Prostate gland (tissue), 2 donors: Measurements from ENCODE around the gene BAX. TPM values are rescaled to one million over a fixed set of nuclear protein-coding genes. Genes with fewer than 3 reads are reported as not detected.

ENCODE experiments used
- DNase-seq: peaks from one replicate; pipeline ENCODE4 v3.0.0-alpha.2; 2019; ENCODE audit warnings: low spot score
- H3K27ac ChIP-seq, 2 donors: fragments of 200-600 bp; sonication (generic); 2 replicates each; pipeline ENCODE4 v1.5.1; 2017 to 2019
- H3K27me3 ChIP-seq: fragments of 200-600 bp; sonication (generic); replicated peaks from 2 replicates; pipeline ENCODE4 v1.5.1; 2019; ENCODE audit not compliant: insufficient read depth
- H3K36me3 ChIP-seq, 2 donors: fragments of 200-600 bp; sonication (generic); 1 replicate in 1 of 2; 2 replicates in 1 of 2; pipeline versions ENCODE4 v1.5.1 to v1.8.1; 2017 to 2019
- H3K4me1 ChIP-seq: fragments of 200-600 bp; sonication (generic); replicated peaks from 2 replicates; pipeline ENCODE4 v1.5.1; 2019
- H3K4me3 ChIP-seq, 2 donors: fragments of 200-600 bp; sonication (generic); 2 replicates each; pipeline ENCODE4 v1.5.1; 2017 to 2019
- H3K9me3 ChIP-seq: fragments of 200-600 bp; sonication (generic); 2 replicates; pipeline ENCODE4 v1.5.1; 2017
- POLR2A ChIP-seq: fragments of 450-650 bp; IDR thresholded peaks from one replicate; pipeline ENCODE4 v1.6.1; 2016; ENCODE audit warnings: antibody characterized with exemption, mild to moderate bottlenecking
- POLR2AphosphoS5 ChIP-seq: sonication (generic); formaldehyde crosslinking; IDR thresholded peaks from one replicate; pipeline ENCODE4 v1.6.1; 2017; ENCODE audit warnings: antibody characterized with exemption
- WGBS: methylation state at CpG from one replicate; pipeline ENCODE4 v1.1.5; 2018; 5-methylcytosine and 5-hydroxymethylcytosine counted together
- intact Hi-C: fragments of 100-400 bp; cut with DNase I; formaldehyde crosslinking; loops from one replicate; pipeline ENCODE4 v1.14.2; 2022
- total RNA-seq, 2 donors: library from RNA; depleted of rRNA; stranded (reverse); fragments of >200 nt; gene quantifications; one replicate each; pipeline ENCODE4 v1.1.0, GENCODE V29; 2016
- TF ChIP-seq, protein P1 (sequence below), 4 experiments: fragments of 200-600 bp in 2 of 4; fragments of 450-650 bp in 2 of 4; sonication (generic) in 2 of 4; IDR thresholded peaks; 1 replicate in 3 of 4; 2 replicates in 1 of 4; pipeline ENCODE4 v1.5.1; 2016 to 2019; ENCODE audit warnings: antibody characterized with exemption in 4 of 4, mild to moderate bottlenecking in 2 of 4, moderate library complexity in 2 of 4

The BAX gene
- total RNA-seq, 2 donors from 2014 or later: 52.1 to 62.3 TPM

- Histone ChIP-seq H3K27ac (no peak overlapping the region), H3K36me3 (peaks cover 0 to 4% of the 10 kb centered on the region in 2 donors), H3K9me3 (no peaks in the 10 kb centered on the region), H3K4me1 (no peaks in the 10 kb centered on the region), H3K27me3 (no peaks in the 10 kb centered on the region), H3K4me3 (no peak overlapping the region)
- intact Hi-C loops: no loop called here
- WGBS: 89% methylated on average over 9 of the region's 9 CpGs
- TF ChIP-seq POLR2AphosphoS5: no peak
- TF ChIP-seq, protein P1, sequence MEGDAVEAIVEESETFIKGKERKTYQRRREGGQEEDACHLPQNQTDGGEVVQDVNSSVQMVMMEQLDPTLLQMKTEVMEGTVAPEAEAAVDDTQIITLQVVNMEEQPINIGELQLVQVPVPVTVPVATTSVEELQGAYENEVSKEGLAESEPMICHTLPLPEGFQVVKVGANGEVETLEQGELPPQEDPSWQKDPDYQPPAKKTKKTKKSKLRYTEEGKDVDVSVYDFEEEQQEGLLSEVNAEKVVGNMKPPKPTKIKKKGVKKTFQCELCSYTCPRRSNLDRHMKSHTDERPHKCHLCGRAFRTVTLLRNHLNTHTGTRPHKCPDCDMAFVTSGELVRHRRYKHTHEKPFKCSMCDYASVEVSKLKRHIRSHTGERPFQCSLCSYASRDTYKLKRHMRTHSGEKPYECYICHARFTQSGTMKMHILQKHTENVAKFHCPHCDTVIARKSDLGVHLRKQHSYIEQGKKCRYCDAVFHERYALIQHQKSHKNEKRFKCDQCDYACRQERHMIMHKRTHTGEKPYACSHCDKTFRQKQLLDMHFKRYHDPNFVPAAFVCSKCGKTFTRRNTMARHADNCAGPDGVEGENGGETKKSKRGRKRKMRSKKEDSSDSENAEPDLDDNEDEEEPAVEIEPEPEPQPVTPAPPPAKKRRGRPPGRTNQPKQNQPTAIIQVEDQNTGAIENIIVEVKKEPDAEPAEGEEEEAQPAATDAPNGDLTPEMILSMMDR (IDR thresholded peaks at IDR 0.05): no peak
- no peak for TF ChIP-seq POLR2A
- DNase-seq: no peak
Observed at GRCh38 chr19:48982280-48982679, 27.6 kb downstream of the BAX start.

DNA sequence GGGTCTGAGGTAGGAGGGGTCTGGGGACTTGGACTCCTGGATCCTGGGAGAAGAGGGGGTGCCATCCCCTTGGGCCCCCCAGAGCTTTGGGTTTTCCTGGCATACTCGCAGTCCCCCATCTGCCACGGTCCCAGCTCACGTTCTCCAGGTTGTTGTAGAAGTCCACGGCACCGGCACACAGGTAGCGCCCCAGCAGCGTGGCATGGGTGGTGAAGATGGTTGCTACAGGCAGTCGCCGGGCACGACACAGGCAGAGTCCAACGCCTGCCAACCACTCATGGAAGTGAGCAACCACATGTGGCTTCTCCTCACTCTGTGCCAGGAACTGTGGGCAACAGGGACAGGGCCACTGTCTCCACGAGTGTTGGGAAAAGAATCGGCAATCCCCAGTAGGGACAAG lies 31.0 kb downstream of the BAX start:
- DNase-seq: no peak
- Histone ChIP-seq H3K4me3 (no peak overlapping the region), H3K27me3 (no peaks in the 10 kb centered on the region), H3K36me3 (peaks cover 0 to 4% of the 10 kb centered on the region in 2 donors), H3K4me1 (peaks cover 2% of the 10 kb centered on the region), H3K27ac (no peak overlapping the region), H3K9me3 (no peaks in the 10 kb centered on the region)
- intact Hi-C loops: no loop called here
- TF ChIP-seq, protein P1 (IDR thresholded peaks at IDR 0.05): no peak
- no peak for TF ChIP-seq POLR2AphosphoS5
- no peak for TF ChIP-seq POLR2A
- 96% methylated on average over 13 of the region's 13 CpGs for WGBS

DNA sequence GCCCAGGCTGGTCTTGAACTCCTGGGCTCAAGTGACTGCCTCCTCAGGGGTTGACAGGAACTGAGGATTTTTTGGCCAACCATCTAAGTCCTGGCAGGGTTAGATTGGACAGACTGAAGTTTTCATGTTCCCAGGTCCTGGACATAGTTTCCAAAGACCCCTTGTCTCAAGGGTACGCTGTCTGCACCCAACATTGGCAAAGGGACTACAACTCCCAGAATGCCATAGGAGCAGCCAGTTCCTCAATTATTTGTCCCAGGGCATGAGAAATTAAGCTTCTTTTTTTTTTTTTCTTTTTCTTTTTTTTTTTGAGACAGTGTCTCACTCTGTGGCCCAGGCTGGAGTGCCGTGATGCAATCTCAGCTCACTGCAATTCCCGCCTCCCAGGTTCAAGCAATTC lies 31.5 kb downstream of the BAX start:
- H3K27me3 ChIP-seq: no peaks in the 10 kb centered on the region
- TF ChIP-seq POLR2AphosphoS5 (no peak), POLR2A (no peak)
- TF ChIP-seq, protein P1 (IDR thresholded peaks at IDR 0.05): no peak
- 90% methylated on average over 3 of the region's 3 CpGs for WGBS
- no peaks in the 10 kb centered on the region for H3K9me3 ChIP-seq
- H3K27ac ChIP-seq: no peak overlapping the region
- intact Hi-C loops: no loop called here
- H3K4me1 ChIP-seq: peaks cover 7% of the 10 kb centered on the region
- no peak overlapping the region for H3K4me3 ChIP-seq
- H3K36me3 ChIP-seq: peaks cover 0 to 4% of the 10 kb centered on the region in 2 donors
- no peak for DNase-seq

GRCh38 chr19:48987323-48987722 lies 32.6 kb downstream of the BAX start:
- H3K27ac ChIP-seq: no peak overlapping the region
- no peak for DNase-seq
- no peak overlapping the region for H3K4me3 ChIP-seq
- TF ChIP-seq POLR2A: no peak
- TF ChIP-seq, protein P1 (IDR thresholded peaks at IDR 0.05): no peak
- TF ChIP-seq POLR2AphosphoS5: no peak
- intact Hi-C loops: no loop called here
- H3K4me1 ChIP-seq: peaks cover 13% of the 10 kb centered on the region
- H3K27me3 ChIP-seq: no peaks in the 10 kb centered on the region
- 86% methylated on average over 7 of the region's 7 CpGs for WGBS
- H3K36me3 ChIP-seq: peaks cover 0 to 4% of the 10 kb centered on the region in 2 donors
- H3K9me3 ChIP-seq: no peaks in the 10 kb centered on the region

- Histone ChIP-seq H3K36me3 (no peaks in the 10 kb centered on the region), H3K9me3 (no peaks in the 10 kb centered on the region), H3K4me3 (no peak overlapping the region), H3K27me3 (no peaks in the 10 kb centered on the region), H3K27ac (no peak overlapping the region), H3K4me1 (peaks cover 13% of the 10 kb centered on the region)
- WGBS: 93% methylated on average over 7 of the region's 7 CpGs
- DNase-seq: no peak
- no peak for TF ChIP-seq POLR2A
- TF ChIP-seq, protein P1 (IDR thresholded peaks at IDR 0.05): no peak
- no peak for TF ChIP-seq POLR2AphosphoS5
- intact Hi-C loops: no loop called here
Observed at GRCh38 chr19:48988286-48988685, 33.6 kb downstream of the BAX start.
